Stimulated activated CD8-positive, alpha-beta memory T cell treated with anti-CD3 and anti-CD28 coated beads, Interleukin-12 subunit alpha, Interleukin-12 subunit beta, amount 100 ng/mL, for 24 hours (primary cell): ENCODE results near the gene YKT6.
"Not testable (repeated sequence)": the region's sequence is repeated elsewhere in the genome, so short reads cannot be mapped to it uniquely, and the experiment has no call there.

Experiments used
- DNase-seq: peaks from one replicate; pipeline ENCODE4 v3.0.0-alpha.2; 2020; ENCODE audit errors: extremely low read depth

Gene YKT6

GRCh38 chr7:44172352-44172751, 28.4 kb upstream of the YKT6 start:
- DNase-seq = no peak

- no peak for DNase-seq
Measured at GRCh38 chr7:44172803-44173424, 27.9 kb upstream of the YKT6 start.

- no peak for DNase-seq
Measured at GRCh38 chr7:44173911-44174693, 26.7 kb upstream of the YKT6 start.

- not testable (repeated sequence) for DNase-seq
Measured at GRCh38 chr7:44174694-44174948, 26.2 kb upstream of the YKT6 start.

- no peak for DNase-seq
Measured at GRCh38 chr7:44175730-44176129, 25.0 kb upstream of the YKT6 start.

GRCh38 chr7:44176486-44176885, 24.3 kb upstream of the YKT6 start:
- no peak for DNase-seq

- DNase-seq = no peak
Measured at GRCh38 chr7:44177570-44178131, 23.1 kb upstream of the YKT6 start.

GRCh38 chr7:44180631-44181030, 20.1 kb upstream of the YKT6 start:
- no peak for DNase-seq

- DNase-seq = no peak
Measured at GRCh38 chr7:44182827-44183226, 18.0 kb upstream of the YKT6 start.

- DNase-seq = no peak
Measured at GRCh38 chr7:44183386-44183785, 17.4 kb upstream of the YKT6 start.

GRCh38 chr7:44184206-44184872, 16.4 kb upstream of the YKT6 start:
- no peak for DNase-seq

- DNase-seq = no peak
Measured at GRCh38 chr7:44184873-44185446, 15.8 kb upstream of the YKT6 start.

GRCh38 chr7:44185729-44186128, 15.0 kb upstream of the YKT6 start:
- no peak for DNase-seq

GRCh38 chr7:44186736-44187135, 14.0 kb upstream of the YKT6 start:
- DNase-seq = no peak

GRCh38 chr7:44187636-44188416, 13.0 kb upstream of the YKT6 start:
- DNase-seq = no peak

- DNase-seq = no peak
Measured at GRCh38 chr7:44188480-44189225, 12.1 kb upstream of the YKT6 start.

GRCh38 chr7:44189286-44189992, 11.3 kb upstream of the YKT6 start, which contains the start of gene GCK:
TSS of gene GCK (minus strand) at chr7:44189439. CDS start at chr7:44188953, 486 bp downstream.
- DNase-seq = no peak

GRCh38 chr7:44189993-44190872, 10.5 kb upstream of the YKT6 start:
- no peak for DNase-seq

- no peak for DNase-seq
Measured at GRCh38 chr7:44191171-44191570, 9.6 kb upstream of the YKT6 start.
